Astrocyte of the hippocampus (primary cell): Measurements from ENCODE around the gene EEF1G.
"Not testable (repeated sequence)": the region's sequence is repeated elsewhere in the genome, so short reads cannot be mapped to it uniquely, and the experiment has no call there.

Experiments
- DNase-seq: peaks from one replicate; pipeline ENCODE4 v3.0.0; 2011; ENCODE audit warnings: low read depth, low spot score

EEF1G gene

GRCh38 chr11:62603776-62604299 is 30.1 kb upstream of the EEF1G start:
- DNase-seq = no peak

GRCh38 chr11:62603072-62603408 is 29.3 kb upstream of the EEF1G start:
- DNase-seq = no peak

- peak; percentile 81 for DNase-seq
Observed at GRCh38 chr11:62602141-62603071, 28.7 kb upstream of the EEF1G start.

- DNase-seq = peak; percentile 99
Observed at GRCh38 chr11:62601372-62602140, 27.9 kb upstream of the EEF1G start, which contains the start of gene MTA2. MTA2 (minus strand) TSS chr11:62601865; CDS start chr11:62601450, 415 bp downstream.

- no peak for DNase-seq
Observed at GRCh38 chr11:62601122-62601371, 27.4 kb upstream of the EEF1G start.

- DNase-seq = no peak
Observed at GRCh38 chr11:62600367-62601121, 26.9 kb upstream of the EEF1G start.

- DNase-seq = no peak
Observed at GRCh38 chr11:62599901-62600300, 26.2 kb upstream of the EEF1G start.

GRCh38 chr11:62599069-62599696 is 25.5 kb upstream of the EEF1G start:
- DNase-seq = peak; percentile 99

GRCh38 chr11:62595124-62595523 is 21.4 kb upstream of the EEF1G start:
- no peak for DNase-seq

GRCh38 chr11:62593434-62594044 is 19.8 kb upstream of the EEF1G start:
- DNase-seq = peak; percentile 80

GRCh38 chr11:62592989-62593421 is 19.3 kb upstream of the EEF1G start:
- no peak for DNase-seq

GRCh38 chr11:62592146-62592815 is 18.6 kb upstream of the EEF1G start:
- no peak for DNase-seq

- DNase-seq = peak; percentile 99
Observed at GRCh38 chr11:62591448-62592145, 17.9 kb upstream of the EEF1G start, which contains the start of gene TUT1. TUT1 (minus strand) TSS chr11:62591523; CDS start chr11:62591485, 38 bp downstream.

- peak; percentile 26 for DNase-seq
Observed at GRCh38 chr11:62588966-62589637, 15.4 kb upstream of the EEF1G start.

- not testable (repeated sequence) for DNase-seq
Observed at GRCh38 chr11:62585356-62585755, 11.7 kb upstream of the EEF1G start.

GRCh38 chr11:62581735-62582134 is 8.0 kb upstream of the EEF1G start:
- DNase-seq = not testable (repeated sequence)

GRCh38 chr11:62580959-62581715 is 7.4 kb upstream of the EEF1G start:
- no peak for DNase-seq

- no peak for DNase-seq
Observed at GRCh38 chr11:62579252-62579651, 5.6 kb upstream of the EEF1G start.
